Esophagus (tissue), 2 donors: ENCODE measurements around the gene ZBTB12. TPM values are rescaled to one million over a fixed set of nuclear protein-coding genes. Genes with fewer than 3 reads are reported as not detected.
A peak's percentile ranks its signal among the peaks of the same experiment; 100 is the strongest.
"Not testable (repeated sequence)": the region's sequence is repeated elsewhere in the genome, so short reads cannot be mapped to it uniquely, and the experiment has no call there.

ENCODE experiments used
- H3K27ac ChIP-seq, 2 donors: one replicate each; pipeline ENCODE4 v1.5.1; 2013; ENCODE audit warnings: low read depth in 2 of 2, mild to moderate bottlenecking in 2 of 2, inconsistent platforms in 1 of 2, low read length in 1 of 2, moderate library complexity in 1 of 2
- H3K27me3 ChIP-seq, 2 donors: one replicate each; pipeline ENCODE4 v1.6.1; 2013; ENCODE audit warnings: low read length in 2 of 2, control low read depth in 1 of 2, mild to moderate bottlenecking in 1 of 2; ENCODE audit not compliant: insufficient read depth in 2 of 2, control insufficient read depth in 1 of 2
- H3K36me3 ChIP-seq, 2 donors: one replicate each; pipeline ENCODE4 v1.6.1; 2013; ENCODE audit warnings: low read length in 1 of 2; ENCODE audit not compliant: control insufficient read depth in 2 of 2, insufficient read depth in 2 of 2
- H3K4me1 ChIP-seq, 2 donors: one replicate each; pipeline ENCODE4 v1.6.1; 2013; ENCODE audit warnings: low read length in 1 of 2; ENCODE audit not compliant: control insufficient read depth in 2 of 2, insufficient read depth in 2 of 2
- H3K4me3 ChIP-seq, 2 donors: one replicate each; pipeline ENCODE4 v1.5.1; 2013; ENCODE audit warnings: low read length in 2 of 2, mild to moderate bottlenecking in 2 of 2, low read depth in 1 of 2, moderate library complexity in 1 of 2
- H3K9me3 ChIP-seq, 2 donors: one replicate each; pipeline ENCODE4 v1.6.1; 2013; ENCODE audit warnings: mild to moderate bottlenecking in 2 of 2, low read depth in 1 of 2, low read length in 1 of 2, moderate library complexity in 1 of 2; ENCODE audit not compliant: control insufficient read depth in 2 of 2, insufficient read depth in 1 of 2
- WGBS, 2 donors: extraction: QIAGEN DNeasy Blood & Tissue Kit; methylation state at CpG; one replicate each; pipeline ENCODE4 v1.1.7; 2013; 5-methylcytosine and 5-hydroxymethylcytosine counted together
- polyA plus RNA-seq, 2 donors: library from polyadenylated mRNA; stranded (reverse); fragments of 200-250 nt; gene quantifications; one replicate each; pipeline ENCODE4 v1.2.3, GENCODE V29; 2013
- donor health status: healthy with polysubstance abuse.
- donor health status: Bipolar disorder and iron deficiency.

The ZBTB12 gene
- polyA plus RNA-seq, 2 donors: 2.4 to 3.6 TPM

DNA sequence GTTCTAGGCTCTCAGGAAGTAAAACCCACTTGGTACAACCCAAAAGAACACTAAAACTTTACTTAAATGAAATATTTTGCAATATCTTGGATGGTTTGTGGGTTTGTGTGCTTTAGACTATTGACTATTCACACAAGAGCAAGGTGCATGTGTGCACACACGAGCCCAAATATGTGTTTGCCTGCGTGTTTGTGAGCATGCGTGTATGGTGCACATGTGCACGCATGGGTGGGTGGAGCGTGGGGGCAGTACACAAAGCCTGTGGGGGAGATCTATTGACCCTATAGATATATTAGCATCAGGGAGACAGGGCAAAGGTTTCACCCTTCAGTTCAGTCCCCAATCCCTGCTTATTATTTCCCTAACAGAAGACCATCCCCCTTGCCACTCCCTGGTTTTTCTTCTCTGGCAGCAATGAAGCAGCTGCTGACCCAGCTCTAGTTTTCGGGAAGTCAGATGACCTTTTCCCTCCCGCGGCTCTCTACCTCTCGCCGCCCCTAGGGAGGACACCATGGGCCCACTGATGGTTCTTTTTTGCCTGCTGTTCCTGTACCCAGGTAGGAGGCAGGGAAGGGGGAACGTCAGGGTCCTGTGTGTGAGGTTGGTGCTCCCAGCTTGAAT, 25.5 kb upstream of the ZBTB12 start, which contains the start of gene C2:
TSS of gene C2 (plus strand) at position 476 of the 621 bp plus-strand sequence. CDS start at position 512, 36 bp downstream.
- H3K4me3 ChIP-seq: no peak within 1 kb of the TSS
- H3K36me3 ChIP-seq: no peaks in the 10 kb centered on the region
- no peak within 1 kb of the TSS for H3K27ac ChIP-seq
- no peaks in the 10 kb centered on the region for H3K4me1 ChIP-seq
- H3K27me3 ChIP-seq: no peaks in the 10 kb centered on the region
- WGBS, 2 donors: 57 to 68% methylated on average over 11 of the region's 11 CpGs
- H3K9me3 ChIP-seq: no peaks in the 10 kb centered on the region

DNA sequence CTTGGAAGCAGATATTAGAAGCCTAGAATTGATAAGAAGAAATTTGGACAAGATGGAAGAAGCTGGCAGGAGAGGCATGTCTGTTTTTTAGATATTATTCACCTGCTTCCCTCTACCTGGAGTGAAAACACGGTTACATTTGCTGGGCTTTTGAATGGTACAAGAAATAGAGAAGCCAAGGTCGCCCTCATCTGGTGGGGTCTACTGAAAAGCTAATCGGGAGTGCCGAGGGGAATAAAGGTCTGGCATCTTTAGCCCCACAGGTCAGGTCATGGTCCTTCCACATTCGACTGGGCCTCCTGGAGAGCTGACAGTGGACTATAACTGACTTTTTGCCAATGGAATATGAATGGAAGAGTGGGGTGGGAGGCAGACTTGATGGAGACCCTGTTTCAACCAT, 21.1 kb upstream of the ZBTB12 start:
- no peak overlapping the region for H3K27ac ChIP-seq
- no peaks in the 10 kb centered on the region for H3K27me3 ChIP-seq
- H3K36me3 ChIP-seq: no peaks in the 10 kb centered on the region
- 12 to 14% methylated on average over 5 of the region's 5 CpGs for WGBS, 2 donors
- peaks cover 0 to 4% of the 10 kb centered on the region in 2 donors for H3K4me1 ChIP-seq
- H3K4me3 ChIP-seq: no peak overlapping the region
- no peaks in the 10 kb centered on the region for H3K9me3 ChIP-seq

DNA sequence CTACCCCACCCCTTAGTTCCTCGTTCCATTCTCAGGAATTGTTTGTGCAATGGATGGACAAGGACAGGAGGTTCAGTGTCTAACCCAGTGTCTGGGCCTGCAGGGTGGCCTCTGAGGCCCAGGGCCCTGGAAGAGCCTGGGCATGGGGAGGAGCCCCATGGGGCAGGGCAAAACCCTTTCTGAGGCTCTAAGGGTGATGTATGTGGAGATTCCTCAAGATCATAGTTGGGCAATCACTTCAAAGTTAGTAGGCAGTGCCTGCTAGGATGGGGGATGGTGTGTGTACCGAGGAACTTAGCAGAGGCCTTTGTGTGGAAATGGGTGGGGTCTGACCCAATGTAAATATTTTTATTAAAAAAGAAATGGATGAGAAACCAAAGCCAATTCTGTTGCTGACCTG, 18.9 kb upstream of the ZBTB12 start:
- WGBS, 2 donors: 55 to 72% methylated on average over 2 of the region's 2 CpGs
- H3K27me3 ChIP-seq: no peaks in the 10 kb centered on the region
- no peak overlapping the region for H3K4me3 ChIP-seq
- peak overlapping the region; percentile 14 to 78 for H3K27ac ChIP-seq
- no peaks in the 10 kb centered on the region for H3K36me3 ChIP-seq
- no peaks in the 10 kb centered on the region for H3K9me3 ChIP-seq
- H3K4me1 ChIP-seq: peaks cover 0 to 4% of the 10 kb centered on the region in 2 donors

DNA sequence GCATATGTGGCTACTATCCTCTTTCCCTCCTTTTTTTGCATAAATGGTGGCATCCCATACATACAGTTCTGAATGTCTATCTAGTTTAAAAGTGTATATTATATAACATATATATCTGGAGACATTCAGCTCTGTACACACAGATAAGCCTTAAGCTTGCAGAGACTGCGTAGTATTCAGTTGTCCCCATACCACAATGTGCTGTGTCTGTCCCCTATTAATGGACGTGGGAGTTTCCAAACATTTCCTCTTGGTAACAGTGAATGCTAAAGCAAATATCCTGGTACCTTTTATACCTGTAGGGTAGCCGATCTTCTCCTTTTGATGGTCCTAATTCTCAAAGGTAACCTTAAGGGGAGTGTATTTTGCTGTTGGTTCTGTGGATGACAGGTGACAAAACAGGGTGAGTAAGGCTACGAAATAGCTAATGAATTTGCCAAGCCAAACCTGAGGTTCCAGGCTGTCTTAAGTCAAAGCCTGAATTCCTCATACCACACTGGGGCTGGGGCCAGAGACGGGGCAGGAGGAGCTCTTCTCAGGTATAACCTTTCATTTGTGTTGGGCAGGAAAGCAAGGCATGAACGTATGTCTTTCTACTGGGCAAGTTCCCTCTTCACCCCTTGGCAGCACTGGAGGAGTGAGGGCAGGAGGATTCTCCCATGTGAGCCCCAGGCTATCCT, 17.9 kb upstream of the ZBTB12 start:
- no peaks in the 10 kb centered on the region for H3K36me3 ChIP-seq
- H3K27me3 ChIP-seq: no peaks in the 10 kb centered on the region
- H3K27ac ChIP-seq: peak overlapping the region; percentile 63 to 78
- no peak overlapping the region for H3K4me3 ChIP-seq
- WGBS, 2 donors: 63 to 71% methylated on average over 6 of the region's 6 CpGs
- no peaks in the 10 kb centered on the region for H3K9me3 ChIP-seq
- peaks cover 0 to 4% of the 10 kb centered on the region in 2 donors for H3K4me1 ChIP-seq

DNA sequence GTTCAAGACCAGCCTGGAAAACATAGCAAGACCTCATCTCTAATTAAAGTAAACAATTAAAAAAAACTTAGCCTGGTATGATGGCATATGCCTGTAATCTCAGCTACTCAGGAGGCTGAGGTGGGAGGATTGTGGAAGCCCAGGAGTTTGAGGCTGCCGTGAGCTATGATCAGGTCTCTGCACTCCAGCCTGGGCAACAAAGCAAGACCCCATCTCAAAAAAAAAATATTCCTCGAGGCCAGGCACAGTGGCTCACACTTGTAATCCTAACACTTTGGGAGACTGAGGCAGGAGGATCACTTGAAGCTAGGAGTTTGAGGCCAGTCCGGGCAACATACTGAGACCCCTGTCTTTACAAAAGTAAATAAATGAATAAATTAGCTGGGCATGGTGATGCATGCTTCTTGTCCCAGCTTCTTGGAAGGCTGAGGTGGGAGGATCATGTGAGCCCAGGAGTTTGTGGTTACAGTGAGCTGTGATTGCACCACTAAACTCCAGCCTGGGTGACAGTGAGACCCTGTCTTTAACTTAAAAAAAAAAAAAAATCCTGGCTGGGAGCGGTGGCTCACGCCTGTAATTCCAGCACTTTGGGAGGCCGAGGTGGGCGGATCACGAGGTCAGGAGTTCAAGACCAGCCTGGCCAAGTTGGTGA, 16.3 kb upstream of the ZBTB12 start:
- no peak overlapping the region for H3K27ac ChIP-seq
- H3K9me3 ChIP-seq: no peaks in the 10 kb centered on the region
- H3K4me1 ChIP-seq: peaks cover 0 to 4% of the 10 kb centered on the region in 2 donors
- WGBS, 2 donors: 72 to 89% methylated on average over 8 of the region's 8 CpGs
- no peaks in the 10 kb centered on the region for H3K27me3 ChIP-seq
- H3K36me3 ChIP-seq: no peaks in the 10 kb centered on the region
- H3K4me3 ChIP-seq: no peak overlapping the region

DNA sequence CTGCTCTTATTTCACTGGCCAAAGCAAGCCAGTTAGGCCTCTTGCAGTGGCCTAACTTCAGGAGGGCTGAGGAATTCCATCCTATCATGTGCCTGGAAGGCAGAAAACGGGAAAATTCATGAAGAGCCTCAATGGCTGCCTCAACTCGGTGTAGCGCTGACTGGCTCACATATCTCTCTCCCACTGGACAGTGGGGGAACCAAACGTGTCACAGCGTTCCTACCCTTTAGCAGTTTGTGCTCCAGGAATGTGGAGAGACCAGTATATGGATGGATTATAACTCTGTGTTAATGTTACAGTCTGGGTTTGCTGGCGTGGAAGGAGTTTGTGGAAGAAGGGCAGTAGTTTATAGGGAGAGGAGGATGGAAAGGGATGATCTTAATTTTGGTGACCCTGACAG, 13.9 kb upstream of the ZBTB12 start:
- Histone ChIP-seq H3K9me3 (no peaks in the 10 kb centered on the region), H3K36me3 (no peaks in the 10 kb centered on the region), H3K4me3 (no peak overlapping the region), H3K27ac (no peak overlapping the region), H3K4me1 (peaks cover 0 to 4% of the 10 kb centered on the region in 2 donors), H3K27me3 (no peaks in the 10 kb centered on the region)
- WGBS, 2 donors: 78 to 82% methylated on average over 6 of the region's 6 CpGs

DNA sequence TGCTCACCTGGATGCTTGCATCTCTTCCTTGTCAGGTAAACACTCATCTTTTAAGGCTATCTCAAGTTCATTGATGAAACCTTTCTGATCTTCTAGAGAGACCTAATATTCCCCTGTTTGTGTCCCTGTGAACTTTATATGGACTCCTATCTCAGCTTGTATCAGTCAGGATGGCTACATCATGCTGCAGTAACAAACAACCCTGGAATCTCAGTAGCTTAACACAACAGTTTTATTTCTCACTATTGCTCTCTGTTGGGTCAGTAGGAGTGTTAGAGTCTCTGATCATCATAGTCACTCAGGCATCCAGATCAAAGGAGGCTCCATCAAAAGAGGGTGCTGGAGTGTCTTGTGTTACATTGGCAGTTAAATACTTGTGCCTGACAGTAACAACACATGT, 13.5 kb upstream of the ZBTB12 start:
- Histone ChIP-seq H3K9me3 (no peaks in the 10 kb centered on the region), H3K36me3 (no peaks in the 10 kb centered on the region), H3K27me3 (no peaks in the 10 kb centered on the region), H3K27ac (no peak overlapping the region), H3K4me3 (no peak overlapping the region), H3K4me1 (no peaks in the 10 kb centered on the region)

DNA sequence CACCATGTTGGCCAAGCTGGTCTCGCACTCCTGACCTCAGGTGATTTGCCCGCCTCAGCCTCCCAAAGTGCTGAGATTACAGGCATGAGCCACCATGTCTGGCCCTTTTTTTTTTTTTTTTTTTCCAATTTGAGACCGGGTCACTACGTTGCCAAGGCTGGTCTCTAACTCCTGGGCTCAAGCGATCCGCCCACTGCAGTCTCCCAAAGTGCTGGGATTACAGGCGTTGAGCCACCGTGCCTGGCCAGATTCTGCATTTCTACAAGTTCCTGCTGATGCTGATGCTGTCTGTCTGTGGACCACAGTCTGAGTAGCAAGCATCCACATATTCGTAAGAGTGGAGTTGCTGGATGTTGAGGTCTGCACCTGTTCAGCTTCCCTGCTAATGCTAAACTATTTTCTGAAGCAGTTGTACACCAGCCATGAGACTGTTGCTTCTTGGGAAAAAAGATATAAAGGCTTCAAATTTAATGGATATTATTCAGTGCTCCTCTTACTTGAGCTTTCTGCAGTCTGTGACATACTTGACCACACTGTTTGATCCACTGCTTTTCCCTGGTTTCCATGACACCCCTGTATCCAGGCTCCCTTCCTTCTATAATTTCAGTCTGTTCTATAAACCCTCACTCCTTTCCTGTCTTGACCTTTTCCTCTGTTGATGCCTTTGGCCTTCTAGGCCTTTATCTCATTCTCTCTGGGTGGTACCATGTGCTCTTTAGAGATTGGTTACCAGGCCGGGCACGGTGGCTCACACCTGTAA, 10.1 kb upstream of the ZBTB12 start:
- Histone ChIP-seq H3K4me1 (no peaks in the 10 kb centered on the region), H3K27me3 (no peaks in the 10 kb centered on the region), H3K27ac (no peak overlapping the region), H3K36me3 (no peaks in the 10 kb centered on the region), H3K4me3 (no peak overlapping the region), H3K9me3 (no peaks in the 10 kb centered on the region)
- 75 to 78% methylated on average over 11 of the region's 11 CpGs for WGBS, 2 donors

DNA sequence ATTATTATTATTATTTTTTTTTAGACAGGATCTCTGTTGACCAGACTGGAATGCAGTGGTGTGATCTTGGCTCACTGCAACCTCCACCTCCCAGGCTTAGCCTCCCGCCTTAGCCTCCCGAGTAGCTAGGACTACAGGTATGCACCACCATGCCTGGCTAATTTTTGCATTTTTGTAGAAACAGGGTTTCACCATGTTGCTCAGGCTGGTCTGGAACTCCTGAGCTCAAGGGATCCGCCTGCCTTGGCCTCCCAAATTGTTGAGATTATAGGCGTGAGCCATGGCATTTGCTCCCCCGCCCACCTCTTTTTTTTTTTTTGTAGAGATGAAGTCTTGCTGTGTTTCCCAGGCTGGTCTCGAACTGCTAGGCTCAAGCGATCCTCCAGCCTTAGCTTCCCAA, 7.4 kb upstream of the ZBTB12 start:
- not testable (repeated sequence) for H3K4me1 ChIP-seq, H3K9me3 ChIP-seq, H3K27ac ChIP-seq, H3K4me3 ChIP-seq, H3K27me3 ChIP-seq, H3K36me3 ChIP-seq
- 75 to 81% methylated on average over 7 of the region's 7 CpGs for WGBS, 2 donors
